HG02798 (cell line): ENCODE data around the gene MMRN1.
A peak's percentile ranks its signal among the peaks of the same experiment; 100 is the strongest.

Source experiments
- ATAC-seq: cut with Tn5 transposase; IDR thresholded peaks from one replicate; pipeline ENCODE4 v1.9.1; 2021; ENCODE audit warnings: mild to moderate bottlenecking; ENCODE audit not compliant: unreplicated experiment, poor library complexity

MMRN1 gene

GRCh38 chr4:89906316-89906715 is 11.7 kb downstream of the MMRN1 start:
- no peak for ATAC-seq

- no peak for ATAC-seq
These were observed 12.3 kb downstream of the MMRN1 start for GRCh38 chr4:89906777-89907521.

- no peak for ATAC-seq
These were observed 15.2 kb downstream of the MMRN1 start for GRCh38 chr4:89909889-89910288.

GRCh38 chr4:89913623-89914022 is 19.0 kb downstream of the MMRN1 start:
- ATAC-seq, result no peak

- ATAC-seq, result no peak
These were observed 20.2 kb downstream of the MMRN1 start for GRCh38 chr4:89914609-89915550.

- ATAC-seq, result no peak
These were observed 21.3 kb downstream of the MMRN1 start for GRCh38 chr4:89915937-89916336.

GRCh38 chr4:89922848-89923416 is 28.3 kb downstream of the MMRN1 start:
- no peak for ATAC-seq

- no peak for ATAC-seq
These were observed 34.2 kb downstream of the MMRN1 start for GRCh38 chr4:89928838-89929237.

- ATAC-seq, result peak; percentile 62
These were observed 34.9 kb downstream of the MMRN1 start for GRCh38 chr4:89929425-89930159.

- no peak for ATAC-seq
These were observed 44.9 kb downstream of the MMRN1 start for GRCh38 chr4:89939546-89939945.

- no peak for ATAC-seq
These were observed 45.3 kb downstream of the MMRN1 start for GRCh38 chr4:89939994-89940393.

GRCh38 chr4:89942811-89943210 is 48.2 kb downstream of the MMRN1 start:
- no peak for ATAC-seq

- no peak for ATAC-seq
These were observed 55.2 kb downstream of the MMRN1 start for GRCh38 chr4:89949782-89950387.

GRCh38 chr4:89952458-89952857 is 57.8 kb downstream of the MMRN1 start:
- no peak for ATAC-seq

- ATAC-seq, result no peak
These were observed 60.4 kb downstream of the MMRN1 start for GRCh38 chr4:89954906-89955695.

GRCh38 chr4:89957046-89957926 is 62.6 kb downstream of the MMRN1 start:
- no peak for ATAC-seq

GRCh38 chr4:89981789-89982334 is 87.2 kb downstream of the MMRN1 start:
- ATAC-seq, result no peak

GRCh38 chr4:89988268-89988667 is 93.6 kb downstream of the MMRN1 start:
- ATAC-seq, result no peak
